KOPT-K1 (cell line): ENCODE measurements around the gene LGALS3BP.

Experiments used
- H3K27ac ChIP-seq: fragments of 200-600 bp; sonication (generic); 2 replicates; pipeline ENCODE4 v1.5.1; 2016; ENCODE audit warnings: antibody characterized with exemption, mild to moderate bottlenecking, low read depth, low read length; ENCODE audit not compliant: poor library complexity, severe bottlenecking
- H3K36me3 ChIP-seq: fragments of 200-600 bp; sonication (generic); 2 replicates; pipeline ENCODE4 v1.5.1; 2017; ENCODE audit warnings: antibody characterized with exemption, mild to moderate bottlenecking, low read length, moderate library complexity; ENCODE audit not compliant: insufficient read depth
- H3K9me3 ChIP-seq: fragments of 200-600 bp; sonication (generic); 2 replicates; pipeline ENCODE4 v1.5.1; 2017; ENCODE audit warnings: antibody characterized with exemption, low read length, mild to moderate bottlenecking; ENCODE audit not compliant: insufficient read depth, poor library complexity, severe bottlenecking

LGALS3BP gene

DNA sequence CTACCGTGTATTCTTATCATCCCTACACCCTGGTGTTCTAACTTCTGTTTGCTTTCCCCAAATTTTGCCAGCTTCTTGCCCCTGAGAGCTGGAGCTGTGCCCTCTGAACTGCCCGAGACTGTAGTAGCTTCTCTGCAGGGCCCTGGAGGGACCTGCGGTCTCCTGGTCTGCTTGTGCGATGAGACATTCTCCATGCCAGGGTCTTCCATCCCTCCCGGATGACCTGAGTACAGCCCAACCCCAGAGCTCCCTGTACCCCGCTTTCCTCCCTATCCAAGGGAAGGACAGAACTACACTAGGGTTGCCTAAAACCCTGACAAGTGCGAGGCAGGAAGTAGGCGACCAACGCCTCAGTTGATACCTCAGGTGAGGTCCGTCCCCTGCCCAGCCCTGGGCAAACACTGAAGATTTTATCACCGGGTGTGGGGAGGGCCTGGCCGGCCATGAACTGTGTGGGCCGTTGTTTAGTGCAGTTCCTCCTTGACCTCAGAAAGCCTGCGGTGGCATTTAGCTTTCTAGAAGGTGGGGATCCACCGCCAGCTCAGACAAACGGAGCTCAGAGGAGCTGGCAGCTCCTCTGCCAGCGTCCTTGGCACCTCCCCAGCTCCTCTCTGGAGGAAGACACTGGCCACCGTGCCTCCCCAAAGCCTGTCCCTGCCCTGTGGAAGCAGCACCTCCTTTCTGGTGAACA is 16.2 kb upstream of the LGALS3BP start:
- peaks cover 99% of the 10 kb centered on the region for H3K36me3 ChIP-seq
- no peak overlapping the region for H3K27ac ChIP-seq
- no peaks in the 10 kb centered on the region for H3K9me3 ChIP-seq

DNA sequence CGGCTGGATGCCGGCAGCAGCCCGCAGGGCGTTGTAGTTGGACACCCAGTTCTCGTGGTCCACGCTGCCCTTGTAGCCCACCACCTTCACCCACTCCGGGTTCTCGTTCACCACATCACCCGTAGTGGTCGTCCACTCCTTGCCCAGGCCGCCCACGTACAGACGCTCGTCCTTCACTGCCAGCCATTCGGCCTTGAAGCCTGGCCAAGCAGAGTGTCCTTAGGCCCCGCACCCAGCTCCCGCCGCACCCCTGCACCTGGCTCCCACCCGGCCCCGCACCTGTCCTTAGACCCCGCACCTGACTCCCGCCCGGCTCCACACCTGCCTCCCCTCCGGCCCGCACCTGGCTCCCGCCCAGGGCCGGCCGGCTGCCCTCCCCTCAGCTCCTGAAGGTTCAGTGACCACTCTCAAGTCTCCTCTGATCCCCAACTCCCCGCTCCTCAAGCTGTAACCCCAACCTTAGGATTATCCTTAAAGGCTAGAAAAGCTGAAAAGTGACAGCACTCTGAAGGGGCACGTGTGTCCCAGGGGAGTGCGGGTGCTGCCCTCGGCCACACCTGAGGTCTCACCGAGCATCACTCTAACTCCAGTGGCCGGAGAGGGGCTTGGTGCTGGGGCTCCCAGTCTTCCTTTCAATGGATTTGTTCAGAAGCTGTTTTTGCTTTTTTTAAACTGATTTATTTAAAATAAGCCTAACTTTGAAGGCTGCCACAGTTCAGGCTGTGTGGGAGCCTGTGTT is 15.5 kb upstream of the LGALS3BP start:
- Histone ChIP-seq H3K27ac (no peak overlapping the region), H3K9me3 (no peaks in the 10 kb centered on the region), H3K36me3 (peaks cover 100% of the 10 kb centered on the region)

- Histone ChIP-seq H3K9me3 (no peaks in the 10 kb centered on the region), H3K27ac (no peak overlapping the region), H3K36me3 (peaks cover 98% of the 10 kb centered on the region)
These were observed 14.4 kb upstream of the LGALS3BP start for GRCh38 chr17:78993981-78994671.

- peaks cover 91% of the 10 kb centered on the region for H3K36me3 ChIP-seq
- no peak overlapping the region for H3K27ac ChIP-seq
- no peaks in the 10 kb centered on the region for H3K9me3 ChIP-seq
These were observed 13.7 kb upstream of the LGALS3BP start for GRCh38 chr17:78993241-78993956.

GRCh38 chr17:78992542-78993212 is 13.0 kb upstream of the LGALS3BP start:
- Histone ChIP-seq H3K9me3 (no peaks in the 10 kb centered on the region), H3K36me3 (peaks cover 84% of the 10 kb centered on the region), H3K27ac (no peak overlapping the region)

- Histone ChIP-seq H3K36me3 (peaks cover 77% of the 10 kb centered on the region), H3K27ac (no peak overlapping the region)
These were observed 12.3 kb upstream of the LGALS3BP start for GRCh38 chr17:78991906-78992532.

DNA sequence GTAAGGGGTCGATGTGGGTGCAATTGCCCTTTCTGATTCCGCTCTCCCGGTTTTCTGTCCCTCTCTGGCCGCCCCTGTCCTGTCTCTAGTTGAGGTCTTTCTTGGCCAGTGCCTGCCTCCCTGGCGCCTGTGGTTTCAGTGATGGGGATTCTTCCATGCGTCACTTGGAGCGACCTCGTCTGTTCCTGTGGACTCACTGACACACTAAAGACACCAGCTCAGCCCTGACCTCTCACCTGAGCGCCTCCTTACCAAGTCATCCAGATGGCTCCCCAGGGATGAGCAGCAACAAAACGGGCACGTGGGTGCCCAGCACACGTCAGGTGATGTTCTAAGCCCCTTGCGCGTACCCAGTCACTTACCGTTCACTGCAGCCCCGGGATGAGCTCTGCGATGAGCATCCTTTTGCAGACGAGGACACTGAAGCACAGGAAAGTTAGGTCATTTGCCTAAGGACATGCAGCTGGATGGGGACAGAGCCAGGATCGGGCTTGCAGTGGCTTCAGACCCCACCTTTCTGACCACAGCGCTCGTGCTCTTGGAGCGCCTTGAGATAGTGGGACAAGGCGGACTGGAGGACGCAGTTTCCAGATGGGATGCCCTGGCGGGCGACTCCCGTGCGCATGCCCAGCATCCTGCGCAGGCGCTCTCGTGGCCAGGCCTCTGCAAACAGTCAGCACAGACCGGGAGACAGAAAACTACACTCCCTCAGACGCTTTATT is 11.5 kb upstream of the LGALS3BP start:
- Histone ChIP-seq H3K36me3 (peaks cover 69% of the 10 kb centered on the region), H3K9me3 (no peaks in the 10 kb centered on the region), H3K27ac (no peak overlapping the region)

More at GRCh38 chr17:78991906-78992532, 12.3 kb upstream of the LGALS3BP start:
- no peaks in the 10 kb centered on the region for H3K9me3 ChIP-seq

- Histone ChIP-seq H3K9me3 (no peaks in the 10 kb centered on the region), H3K36me3 (peaks cover 62% of the 10 kb centered on the region), H3K27ac (no peak overlapping the region)
These were observed 10.8 kb upstream of the LGALS3BP start for GRCh38 chr17:78990349-78991016.

DNA sequence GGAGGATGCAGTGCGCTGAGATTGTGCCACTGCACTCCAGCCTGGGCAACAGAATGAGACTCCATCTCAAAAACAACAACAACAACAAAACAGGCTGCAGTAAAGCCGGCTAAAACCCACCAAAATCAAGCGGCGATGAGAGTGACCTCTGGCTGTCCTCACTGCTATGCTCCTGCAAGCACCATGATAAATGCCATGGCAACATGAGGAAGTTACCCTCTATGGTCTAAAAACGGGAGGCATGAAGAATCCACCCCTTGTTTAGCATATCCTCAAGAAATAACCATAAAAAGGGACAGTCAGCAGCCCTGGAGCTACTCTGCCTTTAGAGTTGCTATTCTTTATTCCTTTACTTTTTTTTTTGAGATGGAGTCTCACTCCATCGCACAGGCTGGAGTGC is 8.4 kb upstream of the LGALS3BP start:
- Histone ChIP-seq H3K36me3 (peaks cover 39% of the 10 kb centered on the region), H3K27ac (no peak overlapping the region), H3K9me3 (no peaks in the 10 kb centered on the region)

DNA sequence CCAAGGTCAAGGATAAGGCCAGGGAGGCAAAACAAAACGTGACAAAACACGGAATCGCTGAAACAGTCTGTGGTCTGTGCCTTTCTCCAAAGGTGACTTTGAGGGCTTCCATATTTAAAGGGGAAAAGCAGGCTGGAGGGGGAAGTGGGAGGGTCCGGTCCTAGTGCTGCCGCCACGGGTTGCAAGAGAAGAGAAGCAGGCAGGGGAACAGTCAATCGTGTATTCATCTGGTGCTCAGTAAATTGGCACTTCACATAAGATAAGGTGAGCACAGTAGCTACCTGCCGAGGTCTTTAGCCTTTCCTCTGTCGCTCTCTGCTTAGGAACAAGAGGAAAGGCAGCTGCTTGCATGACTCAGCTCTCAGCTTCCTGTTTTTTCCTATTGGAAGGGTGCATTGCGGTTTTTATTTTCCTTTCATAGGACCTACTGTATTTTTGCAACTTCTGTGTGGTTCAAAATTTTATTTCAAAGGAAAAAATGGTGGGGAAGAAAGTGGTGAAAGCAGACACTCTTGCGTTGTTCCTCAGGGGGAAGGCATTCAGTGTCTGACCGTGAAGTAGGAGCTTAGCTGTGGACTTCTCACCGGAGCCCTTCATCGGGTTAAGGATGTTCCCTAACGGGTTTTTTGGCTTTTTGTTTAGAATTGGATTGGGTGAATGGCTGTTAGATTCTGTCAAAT is 7.1 kb upstream of the LGALS3BP start:
- Histone ChIP-seq H3K9me3 (no peaks in the 10 kb centered on the region), H3K27ac (no peak overlapping the region), H3K36me3 (peaks cover 25% of the 10 kb centered on the region)

DNA sequence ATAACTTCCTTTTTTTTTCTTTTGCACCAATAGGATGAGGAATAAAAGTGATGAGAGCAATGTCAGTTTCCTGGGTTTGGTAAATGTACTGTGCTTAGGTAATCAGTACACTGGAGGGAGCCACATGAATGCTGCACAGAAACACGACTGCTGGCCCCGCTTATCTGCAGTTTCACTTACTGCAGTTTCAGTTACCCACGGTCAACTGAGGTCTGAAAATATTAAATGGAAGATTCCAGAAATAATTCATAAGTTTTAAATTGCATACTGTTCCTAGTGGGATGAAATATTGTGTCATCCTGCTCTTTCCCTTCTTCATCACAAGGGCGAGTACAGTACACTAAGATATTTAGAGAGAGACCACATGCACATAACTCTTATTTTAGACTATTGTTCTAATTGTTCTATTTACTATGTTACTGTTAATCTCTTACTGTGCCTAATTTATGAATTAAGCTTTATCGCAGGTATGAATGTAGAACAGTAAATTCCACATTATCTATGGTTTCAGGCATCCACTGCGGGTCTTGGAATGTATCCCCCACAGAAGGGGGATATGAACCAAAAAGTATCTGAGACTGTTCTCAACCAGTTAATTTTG is 6.4 kb upstream of the LGALS3BP start:
- Histone ChIP-seq H3K9me3 (no peaks in the 10 kb centered on the region), H3K27ac (no peak overlapping the region), H3K36me3 (peaks cover 19% of the 10 kb centered on the region)

GRCh38 chr17:78985395-78985794 is 5.7 kb upstream of the LGALS3BP start:
- H3K36me3 ChIP-seq: peaks cover 11% of the 10 kb centered on the region

More at GRCh38 chr17:78985395-78985794, 5.7 kb upstream of the LGALS3BP start:
- Histone ChIP-seq H3K27ac (no peak overlapping the region), H3K9me3 (no peaks in the 10 kb centered on the region)
